HEK293 (cell line): ENCODE results near the gene DUSP12.

ENCODE experiments used
- CTCF ChIA-PET: fragments of 350-600 bp; formaldehyde crosslinking; extraction: SDS; loops from one replicate; lab custom pipeline; 2021; ENCODE audit warnings: antibody characterized with exemption; lab: Yijun Ruan, JAX
- POLR2A ChIA-PET: fragments of 300-600 bp; formaldehyde crosslinking; extraction: SDS; loops from one replicate; lab custom pipeline; 2020; ENCODE audit warnings: antibody characterized with exemption, inconsistent platforms; lab: Yijun Ruan, JAX
- H3K27ac ChIP-seq: fragments of 200-500 bp; sonication (Bioruptor generic); 2 replicates; pipeline ENCODE4 v1.5.1; 2014; ENCODE audit warnings: low read depth, low read length, control low read depth, inconsistent platforms; ENCODE audit errors: extremely low read depth
- H3K36me3 ChIP-seq, 2 experiments: fragments of 200-500 bp in 1 of 2; sonication (Bioruptor generic) in 1 of 2; 1 replicate in 1 of 2; 2 replicates in 1 of 2; pipeline ENCODE4 v1.5.1; 2014 to 2017; ENCODE audit warnings: inconsistent platforms in 2 of 2, low read length in 2 of 2; ENCODE audit not compliant: control insufficient read depth in 2 of 2, insufficient read depth in 1 of 2
- H3K4me1 ChIP-seq: fragments of 200-500 bp; sonication (Bioruptor generic); 2 replicates; pipeline ENCODE4 v1.5.1; 2014; ENCODE audit warnings: mild to moderate bottlenecking, low read length, inconsistent platforms; ENCODE audit not compliant: control insufficient read depth, insufficient read depth
- H3K4me3 ChIP-seq: 2 replicates; pipeline ENCODE4 v1.5.1; 2011; ENCODE audit warnings: low read depth, mild to moderate bottlenecking, control low read depth, low read length, moderate library complexity
- H3K9me3 ChIP-seq: fragments of 200-500 bp; sonication (Bioruptor generic); 2 replicates; pipeline ENCODE4 v1.5.1; 2014; ENCODE audit warnings: low read depth, low read length, inconsistent platforms; ENCODE audit not compliant: control insufficient read depth, insufficient read depth
- FEZF1 ChIP-seq: fragments of 450-650 bp; formaldehyde crosslinking; IDR thresholded peaks from 2 replicates; pipeline ENCODE4 v1.5.1; 2016; ENCODE audit warnings: missing biosample characterization, missing genetic modification characterization
- GLI4 ChIP-seq: fragments of 450-650 bp; formaldehyde crosslinking; IDR thresholded peaks from 2 replicates; pipeline ENCODE4 v1.5.1; 2016; ENCODE audit warnings: missing biosample characterization, missing genetic modification characterization
- KLF10 ChIP-seq: fragments of 450-650 bp; IDR thresholded peaks from 2 replicates; pipeline ENCODE4 v1.5.1; 2018; ENCODE audit warnings: missing biosample characterization, mild to moderate bottlenecking, missing genetic modification characterization
- KLF7 ChIP-seq: fragments of 450-650 bp; formaldehyde crosslinking; IDR thresholded peaks from 2 replicates; pipeline ENCODE4 v1.5.1; 2016; ENCODE audit warnings: missing biosample characterization, missing genetic modification characterization, borderline replicate concordance
- MYNN ChIP-seq: fragments of 450-650 bp; formaldehyde crosslinking; IDR thresholded peaks from 2 replicates; pipeline ENCODE4 v1.5.1; 2016; ENCODE audit warnings: missing biosample characterization, missing genetic modification characterization, borderline replicate concordance
- WT1 ChIP-seq: fragments of 450-650 bp; formaldehyde crosslinking; IDR thresholded peaks from 2 replicates; pipeline ENCODE4 v1.5.1; 2016; ENCODE audit warnings: missing biosample characterization, missing genetic modification characterization
- ZBTB20 ChIP-seq: fragments of 450-650 bp; formaldehyde crosslinking; IDR thresholded peaks from 2 replicates; pipeline ENCODE4 v1.5.1; 2016; ENCODE audit warnings: missing biosample characterization, missing genetic modification characterization
- ZBTB7A ChIP-seq: fragments of 450-650 bp; formaldehyde crosslinking; IDR thresholded peaks from 2 replicates; pipeline ENCODE4 v1.5.1; 2016; ENCODE audit warnings: low read depth, missing biosample characterization, missing genetic modification characterization
- ZFP3 ChIP-seq: fragments of 450-650 bp; formaldehyde crosslinking; IDR thresholded peaks from 2 replicates; pipeline ENCODE4 v1.5.1; 2016; ENCODE audit warnings: low read depth, missing biosample characterization, missing genetic modification characterization
- ZFP41 ChIP-seq: fragments of 450-650 bp; formaldehyde crosslinking; IDR thresholded peaks from 2 replicates; pipeline ENCODE4 v1.5.1; 2016; ENCODE audit warnings: missing biosample characterization, missing genetic modification characterization, borderline replicate concordance
- ZNF16 ChIP-seq: fragments of 450-650 bp; formaldehyde crosslinking; IDR thresholded peaks from 2 replicates; pipeline ENCODE4 v1.5.1; 2016; ENCODE audit warnings: low read depth, missing biosample characterization, missing genetic modification characterization
- ZNF19 ChIP-seq: fragments of 450-650 bp; formaldehyde crosslinking; IDR thresholded peaks from 2 replicates; pipeline ENCODE4; 2016; ENCODE audit warnings: missing biosample characterization, missing genetic modification characterization, low read depth
- ZNF248 ChIP-seq: fragments of 450-650 bp; formaldehyde crosslinking; IDR thresholded peaks from 2 replicates; pipeline ENCODE4 v1.5.1; 2017; ENCODE audit warnings: missing biosample characterization, missing genetic modification characterization
- ZNF311 ChIP-seq: fragments of 450-650 bp; formaldehyde crosslinking; IDR thresholded peaks from 2 replicates; pipeline ENCODE4 v1.5.1; 2017; ENCODE audit warnings: missing biosample characterization, missing genetic modification characterization, borderline replicate concordance
- ZNF324 ChIP-seq: fragments of 450-650 bp; formaldehyde crosslinking; IDR thresholded peaks from 2 replicates; pipeline ENCODE4 v1.5.1; 2016; ENCODE audit warnings: missing biosample characterization, missing genetic modification characterization
- ZNF341 ChIP-seq: fragments of 450-650 bp; formaldehyde crosslinking; IDR thresholded peaks from 2 replicates; pipeline ENCODE4; 2016; ENCODE audit warnings: low read depth, missing biosample characterization, missing genetic modification characterization
- ZNF48 ChIP-seq: fragments of 450-650 bp; formaldehyde crosslinking; IDR thresholded peaks from 2 replicates; pipeline ENCODE4 v1.5.1; 2016; ENCODE audit warnings: missing biosample characterization, missing genetic modification characterization
- ZNF548 ChIP-seq: fragments of 450-650 bp; formaldehyde crosslinking; IDR thresholded peaks from 2 replicates; pipeline ENCODE4 v1.5.1; 2016; ENCODE audit warnings: missing biosample characterization, missing genetic modification characterization
- ZNF560 ChIP-seq: fragments of 450-650 bp; formaldehyde crosslinking; IDR thresholded peaks from 2 replicates; pipeline ENCODE4 v1.5.1; 2017; ENCODE audit warnings: missing biosample characterization, missing genetic modification characterization, borderline replicate concordance
- ZSCAN16 ChIP-seq: fragments of 450-650 bp; formaldehyde crosslinking; IDR thresholded peaks from 2 replicates; pipeline ENCODE4 v1.5.1; 2016; ENCODE audit warnings: missing biosample characterization, missing genetic modification characterization
- TF ChIP-seq, protein P1 (sequence below): fragments of 450-650 bp; formaldehyde crosslinking; IDR thresholded peaks from 2 replicates; pipeline ENCODE4 v1.5.1; 2017; ENCODE audit warnings: missing biosample characterization, missing genetic modification characterization
- TF ChIP-seq, protein P2 (sequence below): fragments of 450-650 bp; formaldehyde crosslinking; IDR thresholded peaks from 2 replicates; pipeline ENCODE4 v1.5.1; 2016; ENCODE audit warnings: missing biosample characterization, missing genetic modification characterization

The DUSP12 gene

DNA sequence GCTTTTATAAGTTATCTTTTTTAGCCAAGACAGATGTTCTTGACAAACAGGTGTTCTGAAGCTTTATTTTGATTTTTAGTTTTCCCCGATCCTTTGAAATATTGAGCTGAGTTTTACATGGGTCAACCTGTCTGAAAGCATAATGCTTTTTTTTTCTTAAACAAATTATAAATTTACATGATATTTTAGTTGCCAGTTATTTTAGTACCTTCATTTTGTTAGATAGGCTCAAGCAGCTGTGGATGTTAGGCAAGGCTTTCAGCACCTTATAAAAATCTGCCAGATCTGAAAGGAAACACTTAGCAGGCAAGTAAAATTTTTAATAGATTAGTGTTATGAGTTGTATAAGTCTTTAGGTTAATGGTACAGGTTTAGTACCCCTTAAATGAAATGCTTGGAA is 50.2 kb downstream of the DUSP12 start (continued):
- TF ChIP-seq ZNF19 (tag by site-specific recombination) (no peak), ZSCAN16 (no peak)

DNA sequence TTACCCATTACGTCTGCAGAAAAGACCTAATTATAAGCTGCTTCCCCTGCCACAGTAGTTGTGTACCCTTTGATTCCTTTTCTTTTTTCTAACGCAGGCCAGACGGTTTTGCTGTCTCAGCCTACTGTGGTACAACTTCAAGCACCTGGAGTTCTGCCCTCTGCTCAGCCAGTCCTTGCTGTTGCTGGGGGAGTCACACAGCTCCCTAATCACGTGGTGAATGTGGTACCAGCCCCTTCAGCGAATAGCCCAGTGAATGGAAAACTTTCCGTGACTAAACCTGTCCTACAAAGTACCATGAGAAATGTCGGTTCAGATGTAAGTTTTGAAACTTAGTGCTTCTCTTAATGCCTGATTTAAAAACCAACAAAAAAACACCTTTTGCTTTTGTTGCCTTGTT is 52.4 kb downstream of the DUSP12 start:
- ChIA-PET CTCF (interaction anchor here (1.2 to 1.6 kb wide), 2 partner anchors 103 to 235 kb away, joined by 3 to 10 read pairs; no protein-coding TSS in a partner anchor), POLR2A (no interaction called here)
- H3K36me3 ChIP-seq: peaks cover 3 to 30% of the 10 kb centered on the region in 2 experiments
- H3K4me3 ChIP-seq: no peak overlapping the region
- no peaks in the 10 kb centered on the region for H3K4me1 ChIP-seq
- no peaks in the 10 kb centered on the region for H3K9me3 ChIP-seq
- H3K27ac ChIP-seq: no peak overlapping the region
- TF ChIP-seq ZBTB7A (tag by site-specific recombination): no peak
- TF ChIP-seq ZFP41 (tag by site-specific recombination): no peak
- TF ChIP-seq ZNF548: no peak
- TF ChIP-seq ZNF16 (tag by site-specific recombination): no peak
- TF ChIP-seq ZNF341 (tag by site-specific recombination): no peak
- TF ChIP-seq KLF10: no peak
- no peak for TF ChIP-seq ZNF248 (tag by site-specific recombination)
- no peak for TF ChIP-seq ZNF311 (tag by site-specific recombination)
- TF ChIP-seq ZNF324 (tag by site-specific recombination): no peak
- no peak for TF ChIP-seq ZFP3 (tag by site-specific recombination)
- no peak for TF ChIP-seq WT1
- TF ChIP-seq ZNF48 (tag by site-specific recombination): no peak
- no peak for TF ChIP-seq FEZF1 (tag by site-specific recombination)
- TF ChIP-seq, protein P1, sequence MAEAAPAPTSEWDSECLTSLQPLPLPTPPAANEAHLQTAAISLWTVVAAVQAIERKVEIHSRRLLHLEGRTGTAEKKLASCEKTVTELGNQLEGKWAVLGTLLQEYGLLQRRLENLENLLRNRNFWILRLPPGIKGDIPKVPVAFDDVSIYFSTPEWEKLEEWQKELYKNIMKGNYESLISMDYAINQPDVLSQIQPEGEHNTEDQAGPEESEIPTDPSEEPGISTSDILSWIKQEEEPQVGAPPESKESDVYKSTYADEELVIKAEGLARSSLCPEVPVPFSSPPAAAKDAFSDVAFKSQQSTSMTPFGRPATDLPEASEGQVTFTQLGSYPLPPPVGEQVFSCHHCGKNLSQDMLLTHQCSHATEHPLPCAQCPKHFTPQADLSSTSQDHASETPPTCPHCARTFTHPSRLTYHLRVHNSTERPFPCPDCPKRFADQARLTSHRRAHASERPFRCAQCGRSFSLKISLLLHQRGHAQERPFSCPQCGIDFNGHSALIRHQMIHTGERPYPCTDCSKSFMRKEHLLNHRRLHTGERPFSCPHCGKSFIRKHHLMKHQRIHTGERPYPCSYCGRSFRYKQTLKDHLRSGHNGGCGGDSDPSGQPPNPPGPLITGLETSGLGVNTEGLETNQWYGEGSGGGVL (tag by site-specific recombination): no peak
- TF ChIP-seq KLF7 (tag by site-specific recombination): no peak
- TF ChIP-seq, protein P2, sequence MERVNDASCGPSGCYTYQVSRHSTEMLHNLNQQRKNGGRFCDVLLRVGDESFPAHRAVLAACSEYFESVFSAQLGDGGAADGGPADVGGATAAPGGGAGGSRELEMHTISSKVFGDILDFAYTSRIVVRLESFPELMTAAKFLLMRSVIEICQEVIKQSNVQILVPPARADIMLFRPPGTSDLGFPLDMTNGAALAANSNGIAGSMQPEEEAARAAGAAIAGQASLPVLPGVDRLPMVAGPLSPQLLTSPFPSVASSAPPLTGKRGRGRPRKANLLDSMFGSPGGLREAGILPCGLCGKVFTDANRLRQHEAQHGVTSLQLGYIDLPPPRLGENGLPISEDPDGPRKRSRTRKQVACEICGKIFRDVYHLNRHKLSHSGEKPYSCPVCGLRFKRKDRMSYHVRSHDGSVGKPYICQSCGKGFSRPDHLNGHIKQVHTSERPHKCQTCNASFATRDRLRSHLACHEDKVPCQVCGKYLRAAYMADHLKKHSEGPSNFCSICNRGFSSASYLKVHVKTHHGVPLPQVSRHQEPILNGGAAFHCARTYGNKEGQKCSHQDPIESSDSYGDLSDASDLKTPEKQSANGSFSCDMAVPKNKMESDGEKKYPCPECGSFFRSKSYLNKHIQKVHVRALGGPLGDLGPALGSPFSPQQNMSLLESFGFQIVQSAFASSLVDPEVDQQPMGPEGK: no peak
- no peak for TF ChIP-seq GLI4 (tag by site-specific recombination)
- no peak for TF ChIP-seq ZNF560

DNA sequence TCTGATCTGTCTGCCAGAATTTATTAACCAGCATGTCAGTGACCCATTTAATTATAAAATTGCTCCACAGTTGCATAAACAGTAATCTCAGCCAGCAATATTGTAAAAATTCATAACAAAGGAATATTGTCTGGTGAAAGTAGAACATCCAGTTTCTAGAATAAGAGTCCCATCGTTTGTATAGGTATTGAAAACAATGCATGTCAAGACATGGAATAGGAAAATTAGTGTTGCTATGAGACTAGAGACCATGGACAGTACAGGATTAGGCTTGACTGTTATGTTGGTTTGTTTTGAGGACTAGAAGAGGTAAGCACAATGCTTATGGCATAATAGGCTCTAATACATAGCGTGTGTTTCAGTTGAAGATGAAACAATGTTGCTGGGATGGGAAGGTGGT is 53.6 kb downstream of the DUSP12 start:
- peaks cover 0 to 19% of the 10 kb centered on the region in 2 experiments; a peak in 2 of 3 replicates for H3K36me3 ChIP-seq
- H3K27ac ChIP-seq: no peak overlapping the region
- POLR2A ChIA-PET: no interaction called here

More for the DNA sequence above, 53.6 kb downstream of the DUSP12 start:
- CTCF ChIA-PET: interaction anchor here (0.6 to 1.4 kb wide), 2 partner anchors 11 to 260 kb away, joined by 3 to 4 read pairs; no protein-coding TSS in a partner anchor
- H3K4me3 ChIP-seq: no peak overlapping the region
- no peaks in the 10 kb centered on the region for H3K4me1 ChIP-seq
- 0 out of 2 replicates have a peak, but pooled peaks have one; percentile 51 for TF ChIP-seq MYNN
- no peak for TF ChIP-seq ZBTB20
- H3K9me3 ChIP-seq: no peaks in the 10 kb centered on the region
